Activated CD8-positive, alpha-beta memory T cell treated with anti-CD3 and anti-CD28 coated beads, Interleukin-2, amount 10 ng/mL, durations not matched to agents 7 days and 5 days (primary cell): ENCODE measurements around the gene MCM6. TPM values are rescaled to one million over a fixed set of nuclear protein-coding genes. Genes with fewer than 3 reads are reported as not detected.
"Not testable (repeated sequence)": the region's sequence is repeated elsewhere in the genome, so short reads cannot be mapped to it uniquely, and the experiment has no call there.

ENCODE experiments used
- ATAC-seq: fragments of 150-1000 bp; cut with Tn5 transposase; one replicate; pipeline ENCODE4 v1.10.0; 2021; ENCODE audit warnings: moderate library complexity
- CTCF ChIA-PET: fragments of 350-600 bp; sonication (Branson Sonifier 250); formaldehyde crosslinking; loops from one replicate; lab custom pipeline; 2021; ENCODE audit warnings: antibody characterized with exemption; lab: Charles Lee
- DNase-seq: peaks from one replicate; pipeline ENCODE4 v3.0.0-alpha.2; 2020
- H3K27ac Mint-ChIP-seq: one replicate; pipeline ENCODE4 v1.8.0; 2021; ENCODE audit warnings: mild to moderate bottlenecking, mixed read lengths
- H3K27me3 Mint-ChIP-seq: one replicate; pipeline ENCODE4 v1.8.0; 2021; ENCODE audit warnings: mixed read lengths
- H3K36me3 Mint-ChIP-seq: one replicate; pipeline ENCODE4 v1.8.0; 2021; ENCODE audit warnings: mild to moderate bottlenecking, mixed read lengths
- H3K4me1 Mint-ChIP-seq: one replicate; pipeline ENCODE4 v1.8.0; 2021; ENCODE audit warnings: mixed read lengths
- H3K4me3 Mint-ChIP-seq: one replicate; pipeline ENCODE4 v1.8.0; 2021; ENCODE audit warnings: mild to moderate bottlenecking, moderate library complexity, mixed read lengths
- H3K9me3 Mint-ChIP-seq: one replicate; pipeline ENCODE4 v1.8.0; 2022; ENCODE audit warnings: low read depth, mixed read lengths
- total RNA-seq, 2 experiments: library from RNA; stranded (reverse); gene quantifications; one replicate each; pipeline ENCODE4 v1.2.3, GENCODE V29; 2021

Gene MCM6
- total RNA-seq, 2 experiments from 2014 or later: 130 to 159 TPM

DNA sequence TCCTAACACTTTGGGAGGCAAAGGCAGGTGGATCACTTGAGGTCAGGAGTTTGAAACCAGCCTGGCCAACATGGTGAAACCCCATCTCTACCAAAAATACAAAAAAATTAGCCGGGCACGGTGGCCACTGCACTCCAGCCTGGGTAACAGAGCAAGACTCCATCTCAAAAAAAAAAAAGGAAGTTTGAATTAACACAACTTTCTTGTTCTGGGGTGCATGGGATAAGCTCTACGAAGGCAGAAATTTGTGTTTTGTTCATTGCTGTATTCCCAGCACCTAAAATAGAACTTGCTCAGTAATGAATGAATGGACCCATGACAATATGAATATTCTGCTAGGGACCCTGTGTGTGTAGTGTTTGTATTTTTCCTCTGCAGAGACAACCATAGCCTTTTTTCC, 68.4 kb downstream of the MCM6 start:
- H3K4me3 Mint-ChIP-seq, DNase-seq, ATAC-seq, H3K4me1 Mint-ChIP-seq, H3K9me3 Mint-ChIP-seq, H3K27ac Mint-ChIP-seq, H3K27me3 Mint-ChIP-seq: not testable (repeated sequence)
- CTCF ChIA-PET: interaction anchor here (1.0 to 7.2 kb wide), 2 partner anchors 10 to 782 kb away, joined by 3 to 42 read pairs; no protein-coding TSS in a partner anchor
- peaks cover 19% of the 10 kb centered on the region for H3K36me3 Mint-ChIP-seq

DNA sequence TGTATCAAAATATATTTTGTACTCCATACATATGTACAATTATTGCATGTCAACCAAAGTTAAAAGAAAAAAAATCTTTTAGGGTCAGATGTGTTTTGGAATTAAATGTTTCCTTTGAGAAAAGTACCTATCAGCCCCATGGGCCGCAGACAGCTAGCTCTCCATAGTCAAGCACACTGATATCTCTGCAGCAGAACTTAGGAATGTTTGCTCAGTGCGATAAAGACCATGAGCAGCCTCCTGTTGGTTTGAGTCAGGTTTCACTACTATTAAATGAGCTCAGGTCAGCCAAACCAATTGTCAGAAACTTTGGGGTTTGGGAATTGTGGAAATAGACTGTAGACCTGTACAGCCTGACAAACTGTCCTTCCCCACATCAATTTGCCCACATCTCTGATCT, 73.0 kb downstream of the MCM6 start:
- H3K27ac Mint-ChIP-seq: no peak overlapping the region
- no peaks in the 10 kb centered on the region for H3K27me3 Mint-ChIP-seq
- DNase-seq: no peak
- H3K9me3 Mint-ChIP-seq: peaks cover 13% of the 10 kb centered on the region
- H3K36me3 Mint-ChIP-seq: peaks cover 32% of the 10 kb centered on the region
- CTCF ChIA-PET: interaction anchor here (1.0 kb wide), 1 partner anchor 17 kb away, joined by 3 read pairs; no protein-coding TSS in a partner anchor
- no peak for ATAC-seq
- H3K4me3 Mint-ChIP-seq: no peak overlapping the region
- no peaks in the 10 kb centered on the region for H3K4me1 Mint-ChIP-seq

GRCh38 chr2:135802350-135802749, 73.9 kb downstream of the MCM6 start:
- ATAC-seq (no peak), DNase-seq (no peak)
- Mint-ChIP-seq H3K4me1 (peaks cover 3% of the 10 kb centered on the region), H3K9me3 (peaks cover 13% of the 10 kb centered on the region), H3K36me3 (peaks cover 34% of the 10 kb centered on the region), H3K27ac (no peak overlapping the region), H3K4me3 (no peak overlapping the region), H3K27me3 (no peaks in the 10 kb centered on the region)
- CTCF ChIA-PET: interaction anchor here (1.0 to 1.3 kb wide), 3 partner anchors 10 to 582 kb away, joined by 3 read pairs; no protein-coding TSS in a partner anchor

DNA sequence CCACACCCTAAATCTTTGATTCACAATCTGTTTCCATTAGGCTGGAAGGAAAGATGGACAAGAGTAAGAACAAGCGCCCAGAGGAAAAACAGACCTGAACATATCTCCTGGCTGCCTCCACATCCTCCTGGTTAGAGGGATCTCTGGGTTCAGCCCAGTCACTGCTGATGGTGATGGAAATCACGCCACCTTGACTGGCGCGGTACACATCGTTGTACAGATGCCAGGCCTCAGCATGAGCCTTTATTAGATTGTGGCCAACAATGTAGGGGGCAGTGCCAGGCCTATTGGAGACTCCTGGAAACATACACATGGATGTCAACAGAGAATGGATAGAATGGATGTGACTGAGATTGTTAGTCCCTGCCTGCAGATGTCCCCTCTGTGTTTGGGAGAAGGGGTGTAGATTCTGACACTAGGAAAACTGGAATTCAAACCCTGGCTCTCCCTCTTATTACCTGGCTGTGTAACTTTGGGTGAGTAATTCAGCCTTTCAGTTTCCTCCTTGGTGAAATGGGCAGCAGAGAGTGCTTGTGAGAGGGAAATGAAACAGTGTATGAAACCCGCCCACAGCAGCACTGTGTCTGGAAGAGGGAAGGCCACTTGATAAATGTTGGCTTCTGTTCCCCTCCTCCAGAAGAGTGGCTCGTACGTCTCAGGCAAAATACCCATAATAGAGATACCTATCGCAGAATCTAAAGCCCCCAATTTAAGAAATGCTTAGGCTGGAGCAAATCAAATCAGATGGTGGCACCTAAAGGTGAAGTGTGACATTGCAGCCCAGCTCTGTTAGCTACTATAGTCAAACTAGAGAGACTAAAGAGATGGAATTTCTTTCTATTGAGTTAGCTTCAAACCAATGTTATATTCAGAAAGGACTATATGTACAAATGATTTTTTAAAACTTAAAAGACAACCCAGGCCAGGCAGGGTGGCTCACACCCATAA, 75.5 kb downstream of the MCM6 start:
- DNase-seq: no peak
- Mint-ChIP-seq H3K27me3 (no peaks in the 10 kb centered on the region), H3K4me3 (no peak overlapping the region), H3K9me3 (peaks cover 13% of the 10 kb centered on the region), H3K4me1 (peaks cover 4% of the 10 kb centered on the region), H3K27ac (no peak overlapping the region), H3K36me3 (peaks cover 34% of the 10 kb centered on the region)
- ATAC-seq: no peak
- CTCF ChIA-PET: interaction anchor here (1.3 to 6.1 kb wide), 3 partner anchors 8 to 15 kb away, joined by 3 to 42 read pairs (median 38); no protein-coding TSS in a partner anchor

GRCh38 chr2:135799738-135800137, 76.5 kb downstream of the MCM6 start:
- CTCF ChIA-PET: interaction anchor here (4.7 to 6.1 kb wide), 2 partner anchors 11 to 14 kb away, joined by 38 to 42 read pairs; no protein-coding TSS in a partner anchor
- H3K9me3 Mint-ChIP-seq: peaks cover 13% of the 10 kb centered on the region
- peaks cover 34% of the 10 kb centered on the region for H3K36me3 Mint-ChIP-seq
- no peak overlapping the region for H3K27ac Mint-ChIP-seq
- H3K4me1 Mint-ChIP-seq: peaks cover 9% of the 10 kb centered on the region
- DNase-seq (no peak), ATAC-seq (no peak)
- H3K27me3 Mint-ChIP-seq: no peaks in the 10 kb centered on the region
- H3K4me3 Mint-ChIP-seq: no peak overlapping the region

DNA sequence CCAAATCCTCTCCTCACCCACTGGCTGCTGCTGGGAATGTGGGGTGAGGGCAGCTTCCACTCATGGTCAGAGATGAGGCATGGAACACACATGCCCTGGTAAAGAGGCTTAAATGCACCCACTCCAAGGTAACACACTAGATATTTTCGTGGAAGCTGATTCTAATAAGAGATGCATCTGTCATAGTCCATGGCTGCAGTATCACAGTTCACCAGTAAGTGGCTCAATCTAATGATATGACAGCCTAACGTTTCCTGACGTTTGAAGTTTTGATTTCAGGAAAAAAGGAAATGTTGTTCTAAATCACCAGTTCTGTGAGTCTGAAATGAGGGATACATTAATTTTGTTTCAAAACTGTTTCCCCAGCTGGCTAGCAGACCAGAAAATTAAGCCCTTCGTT, 77.5 kb downstream of the MCM6 start:
- Mint-ChIP-seq H3K9me3 (peaks cover 13% of the 10 kb centered on the region), H3K4me1 (peaks cover 12% of the 10 kb centered on the region), H3K4me3 (no peak overlapping the region), H3K36me3 (peaks cover 34% of the 10 kb centered on the region), H3K27ac (no peak overlapping the region), H3K27me3 (no peaks in the 10 kb centered on the region)
- CTCF ChIA-PET: interaction anchor here (0.9 to 6.1 kb wide), 17 partner anchors 12 to 810 kb away, joined by 3 to 42 read pairs (median 6); no protein-coding TSS in a partner anchor
- DNase-seq (no peak), ATAC-seq (no peak)

DNA sequence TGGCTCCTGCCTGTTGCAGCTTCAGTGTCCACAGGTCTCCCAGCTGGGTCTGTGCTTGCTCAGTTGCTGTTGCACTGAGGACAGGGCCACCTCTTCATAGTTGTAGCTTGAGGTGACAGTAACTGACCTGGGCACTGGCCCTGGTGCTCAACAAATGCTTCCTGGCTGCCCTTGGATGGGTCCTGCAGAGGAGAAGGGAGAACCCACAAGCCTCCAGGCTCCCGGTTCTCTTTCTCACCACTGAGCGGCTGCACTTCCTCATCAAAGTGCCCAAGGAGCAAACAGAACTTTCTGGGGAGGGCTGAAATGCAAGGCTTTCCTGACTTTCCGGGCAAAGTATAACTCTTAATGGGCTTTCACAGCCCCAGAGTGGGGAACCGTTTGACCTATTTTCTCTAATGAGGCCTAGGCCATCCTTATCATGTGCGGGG, 78.0 kb downstream of the MCM6 start:
- DNase-seq (no peak), ATAC-seq (no peak)
- Mint-ChIP-seq H3K27ac (no peak overlapping the region), H3K27me3 (no peaks in the 10 kb centered on the region), H3K4me3 (no peak overlapping the region), H3K4me1 (peaks cover 12% of the 10 kb centered on the region), H3K9me3 (peaks cover 13% of the 10 kb centered on the region), H3K36me3 (peaks cover 33% of the 10 kb centered on the region)
- CTCF ChIA-PET: interaction anchor here (0.6 to 6.1 kb wide), 31 partner anchors 8 to 838 kb away, joined by 3 to 42 read pairs (median 5); partner anchors contain the start of gene MCM6

GRCh38 chr2:135797497-135798274, 78.6 kb downstream of the MCM6 start:
- H3K27ac Mint-ChIP-seq: no peak overlapping the region
- peaks cover 16% of the 10 kb centered on the region for H3K4me1 Mint-ChIP-seq
- peaks cover 31% of the 10 kb centered on the region for H3K36me3 Mint-ChIP-seq
- CTCF ChIA-PET: interaction anchor here (0.6 to 6.1 kb wide), 43 partner anchors 9 to 837 kb away, joined by 3 to 42 read pairs (median 4); partner anchors contain the start of gene MCM6
- peaks cover 13% of the 10 kb centered on the region for H3K9me3 Mint-ChIP-seq
- ATAC-seq (peak; percentile 87), DNase-seq (peak; percentile 87)
- no peaks in the 10 kb centered on the region for H3K27me3 Mint-ChIP-seq
- no peak overlapping the region for H3K4me3 Mint-ChIP-seq

- Mint-ChIP-seq H3K36me3 (peaks cover 21% of the 10 kb centered on the region), H3K4me3 (no peak overlapping the region), H3K27me3 (no peaks in the 10 kb centered on the region), H3K27ac (no peak overlapping the region), H3K9me3 (peaks cover 9% of the 10 kb centered on the region), H3K4me1 (peaks cover 25% of the 10 kb centered on the region)
- no peak for DNase-seq
- CTCF ChIA-PET: interaction anchor here (0.6 to 6.1 kb wide), 26 partner anchors 9 to 878 kb away, joined by 3 to 42 read pairs (median 7); partner anchors contain the start of genes CCNT2 and MCM6
- no peak for ATAC-seq
These were observed 79.6 kb downstream of the MCM6 start for GRCh38 chr2:135796606-135797005.

- H3K27ac Mint-ChIP-seq, H3K9me3 Mint-ChIP-seq, DNase-seq, H3K4me3 Mint-ChIP-seq, H3K27me3 Mint-ChIP-seq, ATAC-seq: not testable (repeated sequence)
- Mint-ChIP-seq H3K36me3 (peaks cover 15% of the 10 kb centered on the region), H3K4me1 (peaks cover 25% of the 10 kb centered on the region)
- CTCF ChIA-PET: interaction anchor here (6.1 kb wide), 1 partner anchor 10 kb away, joined by 38 read pairs; no protein-coding TSS in a partner anchor
These were observed 80.6 kb downstream of the MCM6 start for GRCh38 chr2:135795641-135796040.

- H3K27ac Mint-ChIP-seq: no peak overlapping the region
- CTCF ChIA-PET: interaction anchor here (0.8 to 2.0 kb wide), 3 partner anchors 9 to 14 kb away, joined by 3 to 6 read pairs (median 3); no protein-coding TSS in a partner anchor
- peak; percentile 13 for ATAC-seq
These were observed 83.7 kb downstream of the MCM6 start for GRCh38 chr2:135792401-135793150.

More at GRCh38 chr2:135792401-135793150, 83.7 kb downstream of the MCM6 start:
- no peaks in the 10 kb centered on the region for H3K9me3 Mint-ChIP-seq
- no peaks in the 10 kb centered on the region for H3K27me3 Mint-ChIP-seq
- peaks cover 3% of the 10 kb centered on the region for H3K36me3 Mint-ChIP-seq
- H3K4me3 Mint-ChIP-seq: no peak overlapping the region
- DNase-seq: no peak
- H3K4me1 Mint-ChIP-seq: peaks cover 24% of the 10 kb centered on the region
